GM12874 (cell line): Measurements from ENCODE around the gene ABCC6.

Experiments
- TF ChIP-seq, protein P1 (sequence below): IDR thresholded peaks from 2 replicates; pipeline ENCODE4 v1.5.1; 2011; ENCODE audit warnings: low read depth, mild to moderate bottlenecking, control low read depth, low read length, moderate library complexity; ENCODE audit not compliant: insufficient read depth

ABCC6 gene

DNA sequence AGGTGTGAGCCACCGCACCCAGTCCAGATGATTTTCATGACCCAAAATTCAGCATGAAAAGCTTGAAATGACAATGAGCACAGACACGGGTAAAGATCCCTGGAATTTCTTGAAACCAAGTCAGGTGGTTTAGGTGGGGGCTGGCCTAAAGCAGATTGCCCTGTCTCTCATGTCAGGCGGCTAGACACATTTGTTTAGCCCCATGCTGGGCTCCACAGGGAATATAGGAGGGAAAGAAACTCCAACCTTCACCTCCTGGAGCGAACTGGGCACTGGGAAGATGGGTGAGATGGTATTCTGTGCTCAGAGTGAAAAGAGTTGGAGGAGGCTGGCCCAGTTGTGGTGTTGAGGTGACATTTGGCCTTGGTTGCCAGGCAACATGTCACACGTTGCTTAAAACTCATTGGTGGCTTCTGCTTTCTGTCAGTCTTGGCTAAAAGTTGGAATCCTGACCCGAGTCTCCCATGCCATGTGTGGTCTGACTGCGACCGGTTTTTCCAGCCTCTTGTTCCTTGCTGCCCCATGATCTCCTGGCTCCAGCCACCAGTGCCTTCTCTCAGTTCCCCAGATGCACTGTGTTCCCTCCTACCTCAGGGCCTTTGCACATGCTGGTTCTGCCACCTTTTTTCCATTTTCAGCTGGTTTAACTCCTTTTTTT, 113.7 kb downstream of the ABCC6 start:
- TF ChIP-seq, protein P1, sequence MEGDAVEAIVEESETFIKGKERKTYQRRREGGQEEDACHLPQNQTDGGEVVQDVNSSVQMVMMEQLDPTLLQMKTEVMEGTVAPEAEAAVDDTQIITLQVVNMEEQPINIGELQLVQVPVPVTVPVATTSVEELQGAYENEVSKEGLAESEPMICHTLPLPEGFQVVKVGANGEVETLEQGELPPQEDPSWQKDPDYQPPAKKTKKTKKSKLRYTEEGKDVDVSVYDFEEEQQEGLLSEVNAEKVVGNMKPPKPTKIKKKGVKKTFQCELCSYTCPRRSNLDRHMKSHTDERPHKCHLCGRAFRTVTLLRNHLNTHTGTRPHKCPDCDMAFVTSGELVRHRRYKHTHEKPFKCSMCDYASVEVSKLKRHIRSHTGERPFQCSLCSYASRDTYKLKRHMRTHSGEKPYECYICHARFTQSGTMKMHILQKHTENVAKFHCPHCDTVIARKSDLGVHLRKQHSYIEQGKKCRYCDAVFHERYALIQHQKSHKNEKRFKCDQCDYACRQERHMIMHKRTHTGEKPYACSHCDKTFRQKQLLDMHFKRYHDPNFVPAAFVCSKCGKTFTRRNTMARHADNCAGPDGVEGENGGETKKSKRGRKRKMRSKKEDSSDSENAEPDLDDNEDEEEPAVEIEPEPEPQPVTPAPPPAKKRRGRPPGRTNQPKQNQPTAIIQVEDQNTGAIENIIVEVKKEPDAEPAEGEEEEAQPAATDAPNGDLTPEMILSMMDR = no peak

GRCh38 chr16:16108759-16109158, 114.5 kb downstream of the ABCC6 start:
- TF ChIP-seq, protein P1 = no peak

DNA sequence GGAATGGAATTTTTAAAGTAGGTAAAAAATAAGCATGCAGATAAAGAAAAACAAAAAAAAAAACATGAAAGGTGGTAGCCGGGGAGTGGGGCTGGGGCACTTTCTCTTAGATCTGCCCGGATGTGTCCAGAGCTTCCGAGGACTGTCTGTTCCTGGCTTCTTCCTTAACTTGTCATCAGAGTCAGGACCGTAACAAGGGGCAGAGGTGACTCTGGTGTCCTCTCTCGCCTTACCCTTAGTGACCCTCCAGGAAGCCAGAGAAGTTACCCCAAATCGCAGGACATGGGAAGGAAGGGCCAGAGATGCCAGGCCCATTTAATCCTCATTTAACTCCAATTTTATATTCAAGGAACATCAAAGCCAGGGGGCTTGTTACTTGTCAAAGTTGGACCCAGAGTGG, 115.5 kb downstream of the ABCC6 start:
- TF ChIP-seq, protein P1 = no peak

GRCh38 chr16:16106466-16106865, 116.8 kb downstream of the ABCC6 start:
- TF ChIP-seq, protein P1 = no peak

DNA sequence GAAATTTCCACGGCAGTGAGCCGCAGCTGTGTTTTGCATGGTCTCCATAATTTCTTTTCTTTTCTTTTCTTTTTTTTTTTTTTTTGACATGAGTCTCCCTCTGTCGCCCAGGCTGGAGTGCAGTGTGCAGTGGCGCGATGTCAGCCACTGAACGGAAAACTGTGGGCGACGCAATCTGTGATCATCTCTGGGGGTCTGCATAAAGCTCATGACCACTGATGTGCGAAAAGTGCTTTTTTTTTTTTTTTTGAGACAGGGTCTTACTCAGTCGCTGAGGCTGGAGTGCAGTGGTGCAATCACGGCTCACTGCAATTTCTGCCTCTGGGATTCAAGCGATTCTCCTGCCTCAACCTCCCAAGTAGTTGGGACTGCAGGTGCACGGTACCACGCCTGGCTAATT, 117.6 kb downstream of the ABCC6 start:
- TF ChIP-seq, protein P1 = no peak

DNA sequence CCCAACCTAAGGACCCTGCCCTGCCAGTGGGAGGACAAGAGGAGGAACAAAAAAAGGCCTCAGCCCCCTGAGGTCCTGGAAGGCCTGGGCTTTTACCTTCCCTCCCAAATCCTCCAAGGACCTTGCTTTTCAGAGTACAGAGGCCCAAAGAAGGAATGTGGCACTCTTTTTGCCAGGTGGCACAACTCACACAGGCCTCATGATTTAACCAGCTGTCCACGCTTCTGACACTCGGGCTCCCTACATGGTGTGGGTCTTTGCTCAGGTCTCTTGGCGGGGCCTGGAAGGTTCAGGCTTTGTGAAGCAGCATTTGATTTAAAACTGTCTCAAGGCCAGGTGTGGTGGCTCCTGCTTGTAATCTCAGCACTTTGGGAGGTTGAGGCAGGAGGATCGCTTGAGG, 120.6 kb downstream of the ABCC6 start:
- TF ChIP-seq, protein P1 = no peak

DNA sequence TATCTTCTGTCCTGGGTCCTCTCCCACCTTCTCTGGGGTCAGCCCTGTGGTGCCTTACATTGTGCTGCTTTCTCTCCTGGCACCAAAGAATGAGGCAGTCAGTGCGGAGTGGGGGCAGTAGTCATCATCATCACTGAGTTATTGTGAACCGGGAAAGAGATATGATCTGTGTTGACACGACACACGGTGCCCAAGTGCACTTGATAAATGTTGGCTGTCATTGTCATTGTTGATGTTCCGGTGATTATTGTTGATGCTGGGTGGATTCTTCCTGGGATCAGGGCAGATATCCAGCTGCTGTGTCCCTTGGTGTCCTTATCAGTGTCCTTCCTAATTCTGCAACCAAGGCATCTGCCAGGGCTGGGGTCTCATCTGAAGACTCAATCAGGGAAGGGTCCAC, 121.7 kb downstream of the ABCC6 start:
- TF ChIP-seq, protein P1 = no peak
